GM15510 (cell line): ENCODE results near the gene TANC2.

Experiments
- POLR2A ChIP-seq: IDR thresholded peaks from 3 replicates; pipeline ENCODE4 v1.6.1; 2011; ENCODE audit warnings: borderline replicate concordance; ENCODE audit not compliant: insufficient read length; ENCODE audit errors: extremely low read depth

The TANC2 gene

GRCh38 chr17:62965686-62966425, at the start of gene TANC2:
TSS of gene TANC2 (plus strand) at chr17:62966235. CDS start at chr17:63009560, 43,325 bp downstream.
- TF ChIP-seq POLR2A: no peak

DNA sequence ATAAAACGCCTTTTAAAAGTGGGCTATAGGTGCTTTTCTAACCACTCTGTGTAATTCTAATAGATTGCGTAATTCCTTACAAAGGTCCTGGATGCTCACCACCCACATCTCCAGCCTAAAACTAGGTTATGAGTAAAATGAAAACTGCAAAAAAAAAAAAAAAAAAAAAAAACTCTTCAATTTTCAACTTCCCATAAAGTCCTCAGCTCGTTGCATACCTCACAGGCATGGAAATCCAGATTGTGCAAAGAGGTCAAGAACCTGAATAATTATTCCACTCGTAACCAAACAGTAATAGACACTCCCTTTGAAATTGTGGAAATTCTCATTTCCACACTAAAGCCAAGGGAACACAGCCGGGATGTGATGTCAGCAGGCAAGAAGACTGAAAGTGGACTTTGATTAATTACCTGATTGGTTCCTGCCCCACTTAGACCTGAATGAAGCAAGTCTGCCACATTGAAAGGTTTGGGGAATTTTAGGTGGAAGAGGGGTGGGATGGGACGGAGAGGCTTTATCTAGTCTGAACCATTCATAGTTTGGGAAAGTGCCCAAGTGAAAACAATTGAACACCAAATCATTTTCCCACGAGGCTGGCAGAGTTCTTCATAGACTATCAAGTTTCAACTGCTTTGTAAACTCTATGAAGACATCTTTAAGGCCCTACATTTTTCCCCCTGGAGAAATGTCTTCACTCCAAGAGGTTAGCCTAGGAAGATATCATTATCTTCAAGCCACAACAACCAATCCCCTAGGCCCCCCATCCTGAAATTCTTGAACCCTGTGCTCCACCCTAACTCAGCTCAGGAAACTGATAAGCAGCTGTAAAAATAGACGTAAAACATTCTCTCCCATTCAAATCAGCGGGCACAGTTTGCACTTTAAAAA, 49.1 kb upstream of the TANC2 start:
- TF ChIP-seq POLR2A: no peak

DNA sequence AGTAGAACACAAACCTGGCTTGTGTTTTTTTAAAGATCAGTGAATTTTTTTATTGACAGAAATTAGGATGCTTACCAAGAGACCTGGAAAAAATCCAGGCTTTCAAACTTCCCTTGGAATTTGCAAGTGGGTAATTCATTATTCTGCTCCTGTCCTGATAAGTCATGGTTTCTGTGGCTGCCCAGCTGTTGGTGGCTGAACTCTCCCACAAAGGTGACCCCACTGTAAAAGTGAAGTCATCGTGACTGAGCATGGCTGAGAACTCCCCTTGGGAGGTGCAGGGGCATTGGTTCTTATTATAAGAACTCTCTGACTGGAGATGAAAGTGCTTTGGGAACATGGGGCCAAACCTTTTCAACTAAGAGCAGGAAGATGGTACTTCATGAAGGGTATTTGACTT, 46.6 kb upstream of the TANC2 start:
- TF ChIP-seq POLR2A: no peak

- no peak for TF ChIP-seq POLR2A
Measured at GRCh38 chr17:62920300-62920699, 45.7 kb upstream of the TANC2 start.

DNA sequence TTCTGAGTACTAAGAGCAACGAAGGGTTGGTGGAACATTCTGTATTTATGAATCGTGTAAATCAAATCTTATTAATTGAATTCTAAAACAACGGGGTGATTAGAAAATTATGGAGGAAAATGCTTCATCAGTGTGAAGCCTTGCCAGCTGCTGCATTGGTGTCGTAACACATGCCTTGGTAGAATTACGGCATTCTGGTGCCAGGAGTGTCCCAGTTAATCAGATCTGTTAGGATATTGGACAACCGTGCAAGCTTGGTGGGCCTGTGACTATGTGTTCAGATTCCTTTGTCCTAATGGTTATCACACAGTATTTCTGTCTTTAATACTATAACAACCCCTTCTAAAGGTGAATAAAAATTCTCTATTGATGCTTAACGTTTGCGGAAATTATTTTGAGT, 44.2 kb upstream of the TANC2 start:
- no peak for TF ChIP-seq POLR2A

DNA sequence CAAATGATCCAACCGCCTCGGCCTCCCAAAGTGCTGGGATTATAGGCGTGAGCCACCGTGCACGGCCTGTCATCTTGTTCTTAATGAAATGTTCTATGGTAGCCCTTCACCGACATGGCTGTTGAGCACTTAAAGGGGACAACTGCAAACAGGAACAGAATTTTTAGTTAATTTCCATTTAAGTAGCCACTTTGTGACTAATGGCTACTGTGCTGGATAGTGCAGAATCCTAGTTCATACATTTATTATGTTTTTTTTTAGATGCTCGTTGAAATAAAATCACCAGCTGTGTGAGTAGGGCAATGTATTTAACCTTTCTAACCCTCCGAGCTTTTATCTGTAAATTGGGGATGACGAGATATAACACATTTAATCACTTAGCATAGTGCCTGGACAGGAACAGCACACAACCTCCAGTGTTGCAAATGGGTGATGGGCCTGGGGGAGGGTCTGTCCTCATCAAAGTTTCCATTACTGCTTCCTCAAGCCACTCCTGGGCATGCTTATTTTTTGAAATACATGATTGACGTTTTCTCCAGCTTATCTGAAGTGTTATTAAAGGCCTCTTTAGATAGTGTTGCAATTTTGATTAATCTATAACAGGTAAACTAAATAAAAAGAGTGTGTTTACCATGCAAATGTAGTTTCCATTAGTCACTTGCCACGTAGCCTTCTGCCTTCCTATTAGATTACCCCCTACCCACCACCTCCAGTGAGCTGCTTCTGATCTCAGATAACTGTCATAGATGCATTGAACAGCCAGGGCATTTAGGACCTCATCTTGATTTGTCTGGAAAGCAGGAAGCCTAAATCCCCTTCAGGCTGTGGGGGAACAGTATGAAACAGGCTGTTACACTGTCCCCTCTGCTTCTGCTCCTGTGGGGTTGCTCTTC, 42.5 kb upstream of the TANC2 start:
- no peak for TF ChIP-seq POLR2A

- no peak for TF ChIP-seq POLR2A
Measured at GRCh38 chr17:62925267-62925836, 40.7 kb upstream of the TANC2 start.

GRCh38 chr17:62927083-62927482, 39.0 kb upstream of the TANC2 start:
- TF ChIP-seq POLR2A: no peak

GRCh38 chr17:62929320-62929719, 36.7 kb upstream of the TANC2 start:
- TF ChIP-seq POLR2A: no peak

DNA sequence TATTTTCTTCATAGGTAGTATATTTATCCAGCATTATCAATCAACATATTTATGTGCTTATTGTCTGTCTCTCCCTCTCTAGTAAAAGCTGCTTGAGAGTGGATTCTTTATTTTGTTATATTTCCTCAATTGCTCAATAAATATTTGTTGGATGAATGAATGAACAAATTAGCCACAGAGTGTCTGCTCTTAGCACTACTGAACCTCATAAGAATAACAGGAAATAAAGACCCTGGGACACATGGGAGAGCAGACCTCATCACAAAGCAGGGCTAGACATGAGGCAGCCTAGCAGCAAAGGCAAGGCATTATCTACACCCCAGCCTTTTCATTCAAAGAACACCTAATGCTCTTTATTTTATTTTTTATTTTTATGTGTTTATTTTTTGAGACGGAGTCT, 34.9 kb upstream of the TANC2 start:
- TF ChIP-seq POLR2A: no peak

- no peak for TF ChIP-seq POLR2A
Measured at GRCh38 chr17:62933501-62934385, 32.3 kb upstream of the TANC2 start.

- no peak for TF ChIP-seq POLR2A
Measured at GRCh38 chr17:62935098-62935497, 30.9 kb upstream of the TANC2 start.

- TF ChIP-seq POLR2A: no peak
Measured at GRCh38 chr17:62935523-62935922, 30.5 kb upstream of the TANC2 start.
